GM19395 (cell line): Measurements from ENCODE around the gene TMEM255A.

Experiments used
- ATAC-seq: cut with Tn5 transposase; IDR thresholded peaks from one replicate; pipeline ENCODE4 v1.9.1; 2021; ENCODE audit warnings: mild to moderate bottlenecking, moderate library complexity; ENCODE audit not compliant: unreplicated experiment

Gene TMEM255A

DNA sequence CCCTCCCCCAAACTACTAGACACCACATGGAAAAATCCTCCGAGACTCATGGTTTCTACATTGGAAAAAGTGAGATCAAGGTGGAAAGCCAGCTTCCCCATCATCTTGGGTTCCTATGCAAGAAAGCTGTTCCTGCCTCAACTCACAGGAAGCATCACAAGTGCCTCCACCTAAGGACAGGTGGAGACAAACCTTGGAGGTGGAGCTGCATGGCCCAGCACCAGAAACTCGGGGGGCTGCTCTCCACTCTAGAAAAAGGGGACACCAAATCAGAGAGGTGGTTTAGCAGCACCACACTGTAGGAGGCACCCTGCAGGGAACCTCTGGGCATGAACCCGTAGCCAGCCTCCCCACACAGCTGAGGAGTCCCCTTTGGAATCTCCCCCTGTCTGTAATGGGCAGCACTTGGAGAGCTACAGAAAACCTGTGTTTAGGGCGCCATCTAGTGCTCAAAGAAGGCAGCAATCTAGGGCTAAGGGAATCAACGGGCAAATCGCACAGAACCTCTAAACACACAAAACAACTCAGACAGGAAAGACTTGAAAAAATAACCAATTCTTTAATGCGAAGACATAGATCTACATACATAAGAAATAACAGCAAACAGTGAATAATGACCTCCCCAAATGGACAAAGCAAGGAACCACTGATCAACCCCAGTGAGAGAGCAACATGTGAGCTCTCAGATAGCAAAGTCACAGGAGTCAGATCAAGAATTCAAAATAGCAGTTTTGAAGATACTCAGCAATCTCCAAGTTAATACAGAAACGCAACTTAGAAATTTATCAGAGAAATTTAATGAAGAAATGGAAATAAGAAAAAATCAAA lies 97.6 kb downstream of the TMEM255A start:
- ATAC-seq = peak; percentile 80
